Eye (tissue), 1 donor: Measurements from ENCODE around the gene DYRK3.
"Not testable (repeated sequence)": the region's sequence is repeated elsewhere in the genome, so short reads cannot be mapped to it uniquely, and the experiment has no call there.

Experiments used
- DNase-seq: peaks from one replicate; pipeline ENCODE4 v3.0.0-alpha.2; 2015

DYRK3 gene

GRCh38 chr1:206633708-206634121 lies 1.6 kb upstream of the DYRK3 start:
- peak; percentile 31 for DNase-seq

- peak; percentile 96 for DNase-seq
These were observed 814 bp upstream of the DYRK3 start for GRCh38 chr1:206634365-206635079.

GRCh38 chr1:206635978-206636345 lies 626 bp downstream of the DYRK3 start:
- DNase-seq: peak; percentile 80

GRCh38 chr1:206636671-206637070 lies 1.3 kb downstream of the DYRK3 start:
- peak; percentile 23 for DNase-seq

GRCh38 chr1:206637605-206638004 lies 2.3 kb downstream of the DYRK3 start:
- DNase-seq: no peak

- DNase-seq: not testable (repeated sequence)
These were observed 6.7 kb downstream of the DYRK3 start for GRCh38 chr1:206642074-206642473.

- no peak for DNase-seq
These were observed 7.9 kb downstream of the DYRK3 start for GRCh38 chr1:206643118-206643698.

GRCh38 chr1:206646504-206646903 lies 11.2 kb downstream of the DYRK3 start:
- DNase-seq: no peak

- DNase-seq: no peak
These were observed 11.9 kb downstream of the DYRK3 start for GRCh38 chr1:206647224-206647623.

GRCh38 chr1:206649261-206649921 lies 14.1 kb downstream of the DYRK3 start:
- DNase-seq: no peak

- DNase-seq: no peak
These were observed 15.7 kb downstream of the DYRK3 start for GRCh38 chr1:206651014-206651413.

- no peak for DNase-seq
These were observed 16.9 kb downstream of the DYRK3 start for GRCh38 chr1:206651958-206652890.

- no peak for DNase-seq
These were observed 18.6 kb downstream of the DYRK3 start for GRCh38 chr1:206653715-206654459.

GRCh38 chr1:206654828-206655227 lies 19.5 kb downstream of the DYRK3 start:
- DNase-seq: no peak

- DNase-seq: peak; percentile 39
These were observed 20.1 kb downstream of the DYRK3 start for GRCh38 chr1:206655471-206655882.

- no peak for DNase-seq
These were observed 21.6 kb downstream of the DYRK3 start for GRCh38 chr1:206656936-206657335.

- DNase-seq: no peak
These were observed 22.4 kb downstream of the DYRK3 start for GRCh38 chr1:206657751-206658150.

- peak; percentile 59 for DNase-seq
These were observed 23.1 kb downstream of the DYRK3 start for GRCh38 chr1:206658264-206658980.

GRCh38 chr1:206658981-206659273 lies 23.6 kb downstream of the DYRK3 start:
- no peak for DNase-seq

GRCh38 chr1:206660136-206660535 lies 24.8 kb downstream of the DYRK3 start:
- no peak for DNase-seq

GRCh38 chr1:206661161-206661820 lies 26.0 kb downstream of the DYRK3 start:
- no peak for DNase-seq
